NCI-H1417 (cell line): Measurements from ENCODE around the gene ERBIN.
"Not testable (repeated sequence)": the region's sequence is repeated elsewhere in the genome, so short reads cannot be mapped to it uniquely, and the experiment has no call there.

Experiments used
- DNase-seq, 3 experiments: peaks; one replicate each; lab custom pipeline; 2025; lab: John Stamatoyannopoulos, UW

The ERBIN gene

GRCh38 chr5:65916066-65916465 is 10.3 kb upstream of the ERBIN start:
- DNase-seq, result no peak

DNA sequence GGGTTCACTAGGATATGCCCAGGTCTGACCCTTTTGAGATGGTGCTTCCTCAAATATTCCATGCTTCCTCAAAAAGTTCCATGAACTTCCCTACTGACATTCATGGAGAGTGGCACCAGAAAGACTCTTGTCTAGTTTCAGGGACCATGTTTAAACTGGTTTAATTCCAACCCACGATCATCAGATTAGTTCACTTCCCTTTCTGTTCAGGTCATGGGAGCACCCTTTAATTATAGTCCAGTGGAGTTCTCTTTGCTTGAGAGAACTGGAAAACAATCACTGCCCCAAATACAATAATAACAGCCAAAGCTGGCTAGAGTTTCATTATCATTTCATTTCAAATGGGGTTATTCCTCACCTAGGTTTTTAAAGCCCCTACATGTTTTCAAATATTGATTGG is 9.7 kb upstream of the ERBIN start:
- no peak for DNase-seq

DNA sequence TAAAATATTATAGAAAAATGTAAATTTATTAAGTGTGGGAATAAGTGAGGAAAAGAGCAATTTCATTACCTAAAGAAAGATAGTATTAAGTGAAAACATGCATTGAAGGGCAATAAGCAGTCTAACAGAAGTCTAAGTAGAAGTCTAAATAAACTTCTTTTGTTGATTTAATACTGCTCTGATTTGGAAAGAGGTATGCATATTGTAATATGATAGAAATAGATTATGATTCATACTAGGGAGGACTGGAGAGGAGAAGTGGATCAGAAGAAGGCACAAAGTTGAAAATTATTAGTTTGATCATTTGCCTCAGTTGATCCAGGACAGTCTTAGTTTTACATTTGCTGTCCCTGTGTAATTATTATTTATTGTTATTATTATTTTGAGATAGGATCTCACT is 6.6 kb upstream of the ERBIN start:
- no peak for DNase-seq

DNA sequence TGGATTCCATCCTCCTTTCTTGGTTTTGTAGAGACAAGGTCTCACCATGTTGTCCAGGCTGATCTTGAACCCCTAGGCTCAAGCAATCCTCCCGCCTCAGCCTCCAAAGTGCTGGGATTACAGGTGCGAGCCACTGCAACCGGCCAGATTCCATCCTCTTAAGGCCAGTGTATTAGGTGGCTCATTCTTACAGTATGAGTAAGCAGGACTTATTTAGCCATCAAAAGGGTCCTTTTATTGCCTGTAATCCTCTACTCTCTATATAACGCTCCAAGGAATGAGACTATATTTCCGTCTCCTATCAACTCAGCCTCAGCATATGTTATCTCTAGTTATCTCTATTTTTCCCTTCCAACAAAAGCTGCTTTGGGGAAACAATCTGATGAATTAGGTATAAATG is 3.0 kb upstream of the ERBIN start:
- no peak for DNase-seq

DNA sequence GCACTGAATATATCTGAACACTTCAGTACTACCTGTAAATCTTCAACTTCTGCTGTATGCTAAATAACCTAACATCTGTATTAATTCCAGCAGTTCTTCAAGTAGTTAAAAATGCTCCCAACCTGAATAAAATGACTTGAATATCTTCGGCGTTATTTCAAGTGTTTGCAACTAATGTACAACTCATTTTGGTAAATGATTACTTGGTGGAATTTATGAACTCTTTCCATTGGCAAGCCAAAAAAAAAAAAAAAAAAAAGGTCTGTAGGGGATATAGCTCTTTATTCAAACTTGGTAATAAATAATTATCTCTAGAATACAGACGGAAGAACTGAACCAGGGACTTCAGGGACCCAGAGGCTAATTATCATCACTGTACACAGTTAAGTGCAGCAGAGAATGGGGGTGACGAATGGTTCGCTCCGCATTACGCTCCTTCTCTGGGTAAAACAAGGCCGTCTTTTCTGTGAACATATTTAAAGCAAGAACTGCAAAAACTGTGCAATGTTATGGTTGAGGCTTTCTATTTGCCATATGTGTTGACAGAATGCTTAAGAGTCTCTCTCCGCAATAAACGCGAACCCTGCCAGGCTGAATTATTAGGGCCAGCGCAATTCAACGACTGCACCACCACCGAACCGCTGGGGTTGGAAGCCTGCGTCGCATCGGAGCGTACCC is 1.9 kb upstream of the ERBIN start:
- peak in 1 of 3 experiments; percentile 83 for DNase-seq

- DNase-seq, result peak; percentile 76 to 86 (median 86)
Observed at GRCh38 chr5:65925044-65925600, 1.3 kb upstream of the ERBIN start.

DNA sequence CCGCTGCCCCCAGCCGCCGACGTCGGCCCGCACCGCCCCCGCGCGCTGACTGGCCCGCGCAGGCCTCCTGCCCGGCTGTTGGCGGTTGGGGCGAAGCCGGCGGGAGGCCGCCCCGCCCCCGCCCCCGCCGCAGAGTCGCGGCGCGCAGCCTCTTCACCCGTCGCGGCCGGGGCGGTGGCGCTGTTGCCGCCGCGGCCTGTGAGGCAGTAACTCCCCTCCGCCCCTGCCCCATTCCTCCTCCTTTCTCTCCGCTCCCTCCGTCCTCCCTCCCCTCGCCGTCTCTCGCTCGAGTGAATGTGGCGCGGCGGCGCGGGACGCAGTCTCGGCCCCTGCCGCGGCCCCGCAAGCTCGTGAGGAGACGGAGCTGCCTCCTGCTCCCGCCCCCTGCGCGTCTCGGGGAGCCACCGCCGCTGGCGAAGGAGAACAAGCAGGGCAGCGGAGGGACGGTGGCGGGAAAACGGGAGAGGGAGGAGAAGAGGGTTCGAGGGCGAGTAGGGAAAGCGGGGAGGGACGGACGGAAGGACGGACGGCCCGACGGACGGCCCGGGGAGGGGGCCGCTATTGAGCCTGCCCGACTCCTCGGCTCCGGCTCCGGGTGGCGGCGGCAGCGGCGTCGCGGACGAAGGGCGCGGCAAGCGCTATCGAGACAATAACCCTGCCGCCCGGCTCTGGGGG is 637 bp upstream of the ERBIN start:
- peak; percentile 90 to 95 (median 91) for DNase-seq

DNA sequence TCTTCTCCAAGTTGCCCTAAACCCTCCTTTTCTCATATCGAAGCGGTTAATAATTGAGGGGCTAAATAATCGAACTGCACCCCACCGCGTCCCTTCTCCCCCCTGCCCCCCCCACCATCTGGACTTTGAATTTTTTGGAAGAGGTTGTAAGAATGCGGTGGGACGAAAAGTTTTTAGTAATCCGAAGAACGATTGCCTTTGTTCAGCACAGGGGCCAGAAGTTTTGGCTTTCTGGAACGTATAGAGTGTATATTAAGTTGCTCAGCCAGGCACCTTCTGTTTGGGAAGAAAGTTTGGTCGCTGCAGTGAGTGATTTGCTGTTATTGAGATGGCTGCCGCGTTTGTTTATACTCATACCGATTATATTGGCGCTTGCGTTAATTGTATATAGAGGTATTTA is 518 bp downstream of the ERBIN start:
- peak in 1 of 3 experiments; percentile 18 for DNase-seq

DNA sequence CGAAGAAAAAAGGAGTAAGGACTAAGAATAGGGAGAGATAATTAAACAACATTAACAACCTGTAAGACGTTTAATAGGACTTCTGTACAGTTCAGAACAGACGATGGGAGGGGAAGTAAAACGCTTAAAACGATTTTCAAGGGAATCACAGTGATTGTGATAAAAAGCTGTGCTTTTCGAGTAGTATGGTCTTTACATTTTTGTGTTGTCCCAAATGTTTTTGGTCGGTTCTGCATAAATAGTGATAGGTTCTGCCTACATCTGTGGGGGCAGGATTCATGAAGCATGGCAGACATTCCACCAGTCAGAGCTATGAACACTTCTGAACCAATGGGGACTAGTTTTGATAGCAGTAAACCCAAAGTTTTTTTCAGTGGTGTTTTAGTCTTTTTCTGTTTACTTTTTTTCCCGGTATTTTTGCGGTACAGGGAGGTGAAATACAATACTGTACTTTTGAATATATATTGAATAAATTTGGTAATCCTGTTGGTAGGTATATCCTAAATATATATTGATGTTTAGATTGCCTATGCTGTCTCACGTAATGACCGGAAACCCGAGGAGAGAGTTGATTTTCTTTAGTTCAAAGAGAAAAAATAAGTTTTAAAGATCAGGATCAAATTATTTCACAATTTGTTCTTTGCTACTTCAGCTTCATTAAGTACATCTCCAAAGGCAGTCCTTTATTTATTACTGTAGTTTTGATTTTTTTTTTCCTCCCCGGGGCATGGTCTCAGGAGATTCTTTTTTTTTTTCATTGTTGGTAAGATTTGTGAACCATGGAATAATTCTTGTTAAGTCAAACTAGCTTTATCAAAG is 1.3 kb downstream of the ERBIN start:
- DNase-seq, result peak in 1 of 3 experiments; percentile 22

GRCh38 chr5:65928322-65928752 is 2.0 kb downstream of the ERBIN start:
- peak in 1 of 3 experiments; percentile 5 for DNase-seq

- no peak for DNase-seq
Observed at GRCh38 chr5:65928860-65929259, 2.5 kb downstream of the ERBIN start.

GRCh38 chr5:65932676-65933075 is 6.3 kb downstream of the ERBIN start:
- DNase-seq, result no peak

- no peak for DNase-seq
Observed at GRCh38 chr5:65933295-65933694, 6.9 kb downstream of the ERBIN start.

- DNase-seq, result no peak
Observed at GRCh38 chr5:65938256-65938655, 11.9 kb downstream of the ERBIN start.

- DNase-seq, result no peak
Observed at GRCh38 chr5:65943771-65944170, 17.4 kb downstream of the ERBIN start.

DNA sequence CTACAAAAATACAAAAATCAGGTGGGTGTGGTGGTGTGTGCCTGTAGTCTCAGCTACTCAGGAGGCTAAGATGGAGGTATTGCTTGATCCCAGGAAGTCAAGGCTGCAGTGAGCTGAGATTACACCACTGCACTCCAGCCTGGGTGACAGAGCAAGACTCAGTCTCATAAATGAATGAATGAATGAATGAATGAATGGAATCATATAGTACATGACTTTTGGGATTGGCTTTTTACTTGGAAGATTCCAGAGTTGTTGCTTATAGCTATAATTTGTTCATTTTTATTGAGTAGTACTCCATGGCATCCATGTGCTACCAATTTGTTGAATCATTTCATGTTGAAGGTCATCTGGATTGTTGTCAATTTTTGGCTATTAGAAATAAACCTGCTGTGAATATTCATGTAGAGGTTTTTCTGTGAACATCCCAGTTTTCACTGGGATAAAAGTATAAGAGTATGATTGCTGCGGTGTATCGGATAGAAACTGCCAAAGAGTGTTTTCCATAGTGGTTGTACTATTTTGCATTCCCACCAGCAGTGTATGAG is 19.9 kb downstream of the ERBIN start:
- DNase-seq, result no peak

- DNase-seq, result no peak
Observed at GRCh38 chr5:65948115-65948747, 21.9 kb downstream of the ERBIN start.

DNA sequence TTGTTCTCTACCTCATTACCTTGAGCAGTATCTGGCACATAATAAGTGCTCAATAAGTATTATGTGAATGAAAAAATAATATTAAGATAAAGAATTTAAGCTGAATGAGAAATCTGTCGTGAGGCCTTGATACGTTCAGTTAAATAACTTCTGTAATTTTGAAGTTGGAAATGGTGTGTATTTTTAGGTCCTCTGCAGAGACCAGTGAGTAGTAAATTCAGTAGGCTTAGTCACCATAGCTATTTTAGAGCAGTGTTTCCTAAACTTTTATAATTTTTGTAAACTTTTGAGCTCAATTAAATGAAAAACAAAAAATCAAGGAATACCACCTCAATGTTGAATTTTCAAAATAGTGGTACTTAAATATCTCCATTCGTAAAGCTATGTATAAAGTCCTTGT is 25.0 kb downstream of the ERBIN start:
- no peak for DNase-seq

DNA sequence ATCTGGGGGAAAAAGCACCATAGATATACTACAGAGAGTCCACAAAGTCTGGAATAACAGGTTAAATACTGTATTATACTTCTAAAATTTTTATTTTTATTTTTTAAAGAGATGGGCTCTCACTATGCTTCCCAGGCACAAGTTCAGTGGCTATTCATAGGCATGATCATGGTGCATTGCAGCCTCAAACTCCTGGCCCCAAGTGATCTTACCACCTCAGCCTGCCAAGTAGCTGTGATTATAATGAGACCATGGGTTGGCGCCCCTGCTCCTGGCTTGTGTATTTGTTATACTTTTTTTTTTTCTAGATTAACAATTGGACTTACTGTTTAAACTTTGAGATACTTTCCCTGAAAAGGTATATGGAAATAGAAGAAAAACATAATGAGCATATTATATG is 25.9 kb downstream of the ERBIN start:
- no peak for DNase-seq

DNA sequence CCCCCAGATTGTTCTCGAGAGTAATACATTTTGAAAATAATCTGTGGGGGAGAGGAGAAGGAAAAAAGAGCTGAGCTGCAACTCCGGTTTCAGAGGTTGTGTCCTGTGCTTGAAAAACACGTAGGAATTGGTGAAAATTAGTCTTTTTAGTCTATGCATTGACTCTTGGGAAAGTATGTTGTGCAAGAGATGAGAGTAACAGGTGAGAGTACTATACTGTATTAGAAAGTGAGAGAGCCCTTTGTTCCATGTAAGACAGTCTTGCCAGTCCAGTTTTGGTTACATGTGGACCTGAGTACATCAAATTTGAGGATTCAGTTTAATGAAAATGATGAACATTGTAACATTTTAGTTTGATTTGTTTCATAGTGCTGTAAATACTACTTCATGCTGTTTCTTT is 27.8 kb downstream of the ERBIN start:
- no peak for DNase-seq

GRCh38 chr5:65955746-65956145 is 29.4 kb downstream of the ERBIN start:
- no peak for DNase-seq

DNA sequence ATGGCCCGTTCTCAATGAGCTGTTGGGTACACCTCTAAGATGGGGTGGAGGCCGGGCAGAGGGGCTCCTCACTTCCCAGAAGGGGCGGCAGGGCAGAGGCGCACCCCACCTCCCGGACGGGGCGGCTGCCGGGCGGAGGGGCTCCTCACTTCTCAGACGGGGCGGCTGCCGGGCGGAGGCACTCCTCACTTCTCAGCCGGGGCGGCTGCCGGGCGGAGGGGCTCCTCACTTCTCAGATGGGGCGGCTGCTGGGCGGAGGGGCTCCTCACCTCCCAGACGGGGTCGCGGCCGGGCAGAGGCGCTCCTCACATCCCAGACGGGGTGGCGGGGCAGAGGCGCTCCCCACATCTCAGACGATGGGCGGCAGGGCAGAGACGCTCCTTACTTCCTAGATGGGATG is 31.3 kb downstream of the ERBIN start:
- not testable (repeated sequence) for DNase-seq
